Psoas muscle (tissue), 8 donors: ENCODE results near the gene PDCD1. TPM values are rescaled to one million over a fixed set of nuclear protein-coding genes. Genes with fewer than 3 reads are reported as not detected.

Experiments used
- ATAC-seq, 4 donors: fragments of 200-7000 bp; cut with Tn5 transposase; one replicate each; pipeline ENCODE4 v1.9.1; 2020; ENCODE audit warnings: moderate library complexity in 3 of 4, mild to moderate bottlenecking in 2 of 4
- DNase-seq, 2 donors: peaks; one replicate each; pipeline ENCODE4 v3.0.0-alpha.2; 2020
- H3K27ac ChIP-seq: fragments of 200-600 bp; one replicate; pipeline ENCODE4 v1.8.0; 2022
- H3K27me3 ChIP-seq, 3 donors: fragments of 200-600 bp in 1 of 3; one replicate each; pipeline versions ENCODE4 v1.6.1 to v1.8.0; 2013 to 2022; ENCODE audit warnings: low read length in 2 of 3, mild to moderate bottlenecking in 2 of 3, moderate library complexity in 1 of 3; ENCODE audit not compliant: insufficient read depth in 3 of 3
- H3K36me3 ChIP-seq, 2 donors: fragments of 200-600 bp in 1 of 2; one replicate each; pipeline versions ENCODE4 v1.6.1 to v1.8.0; 2013 to 2022; ENCODE audit warnings: low read depth in 1 of 2, mild to moderate bottlenecking in 1 of 2, moderate library complexity in 1 of 2; ENCODE audit not compliant: insufficient read depth in 1 of 2
- H3K4me1 ChIP-seq: fragments of 200-600 bp; one replicate; pipeline ENCODE4 v1.8.0; 2022
- H3K4me3 ChIP-seq: fragments of 200-600 bp; one replicate; pipeline ENCODE4 v1.8.0; 2022; ENCODE audit warnings: mild to moderate bottlenecking
- H3K9me3 ChIP-seq: fragments of 200-600 bp; one replicate; pipeline ENCODE4 v1.8.0; 2022
- CTCF ChIP-seq: fragments of 200-600 bp; IDR thresholded peaks from one replicate; pipeline ENCODE4 v1.8.0; 2022; ENCODE audit warnings: antibody characterized with exemption
- WGBS, 3 donors: extraction: QIAGEN DNeasy Blood & Tissue Kit; methylation state at CpG; one replicate each; pipeline versions ENCODE4 v1.1.6 to v1.1.7; 2013; 5-methylcytosine and 5-hydroxymethylcytosine counted together
- intact Hi-C, 2 donors: fragments of 100-400 bp; cut with DNase I; formaldehyde crosslinking; loops; one replicate each; pipeline versions ENCODE4 v1.11.0 to v1.14.2; 2022
- polyA plus RNA-seq, 3 donors: library from polyadenylated mRNA; stranded (reverse); fragments of 200-250 nt; gene quantifications; one replicate each; pipeline ENCODE4 v1.2.3, GENCODE V29; 2013
- total RNA-seq, 4 donors: library from RNA; stranded (reverse); fragmentation: NEBNext Ultra II Directional in 2 of 4; extraction: Animal tissue kit (Norgen Biotek cat#: 25700) in 2 of 4; gene quantifications; one replicate each; pipeline versions ENCODE4 v1.2.1 to v1.2.4, GENCODE V29; 2021 to 2023
- donor health status: healthy with polysubstance abuse.
- donor health status: DM: no; HTN: no; CAD: no; lungs with moderate emphysema.
- donor health status: Bipolar disorder and iron deficiency.
- donor health status: healthy.
- donor health status: DM: yes; HTN: yes; CAD: no.
- donor health status: DM: no; HTN: no; CAD: no.
- donor health status: DM: no; HTN: no; CAD: no.
- donor health status: DM: yes; HTN: yes; CAD: no.

The PDCD1 gene
- total and polyA plus RNA-seq, 7 donors, result 0.03 to 0.30 (median 0.06) TPM; not detected in 2

- Histone ChIP-seq H3K4me3 (no peak overlapping the region), H3K27me3 (peaks cover 0 to 46% (median 5%) of the 10 kb centered on the region in 3 donors), H3K27ac (no peak overlapping the region), H3K36me3 (no peaks in the 10 kb centered on the region), H3K4me1 (no peaks in the 10 kb centered on the region), H3K9me3 (no peaks in the 10 kb centered on the region)
- intact Hi-C loops, result no loop called here
- no peak for TF ChIP-seq CTCF
- WGBS, 3 donors, result 78 to 92% (median 82%) methylated on average over 32 to 48 of the region's 48 CpGs
- ATAC-seq (no peak), DNase-seq (no peak)
Measured at GRCh38 chr2:241902357-241902991, 43.8 kb upstream of the PDCD1 start.

- WGBS, 3 donors, result 74 to 87% (median 74%) methylated on average over 52 to 54 of the region's 54 CpGs
- no peak for TF ChIP-seq CTCF
- no peaks in the 10 kb centered on the region for H3K36me3 ChIP-seq
- peaks cover 0 to 46% (median 5%) of the 10 kb centered on the region in 3 donors for H3K27me3 ChIP-seq
- H3K4me1 ChIP-seq, result no peaks in the 10 kb centered on the region
- no peak for DNase-seq
- ATAC-seq, result no peak
- H3K9me3 ChIP-seq, result no peaks in the 10 kb centered on the region
- intact Hi-C loops, result no loop called here
- H3K27ac ChIP-seq, result no peak overlapping the region
- no peak overlapping the region for H3K4me3 ChIP-seq
Measured at GRCh38 chr2:241901500-241902351, 43.0 kb upstream of the PDCD1 start.

- TF ChIP-seq CTCF, result no peak
- ATAC-seq (no peak), DNase-seq (no peak)
- intact Hi-C loops, result no loop called here
- Histone ChIP-seq H3K4me1 (no peaks in the 10 kb centered on the region), H3K27me3 (peaks cover 0 to 46% (median 5%) of the 10 kb centered on the region in 3 donors), H3K36me3 (no peaks in the 10 kb centered on the region), H3K27ac (no peak overlapping the region), H3K9me3 (no peaks in the 10 kb centered on the region), H3K4me3 (no peak overlapping the region)
- WGBS, 3 donors, result 81 to 91% (median 85%) methylated on average over 21 of the region's 21 CpGs
Measured at GRCh38 chr2:241901018-241901380, 42.3 kb upstream of the PDCD1 start.

DNA sequence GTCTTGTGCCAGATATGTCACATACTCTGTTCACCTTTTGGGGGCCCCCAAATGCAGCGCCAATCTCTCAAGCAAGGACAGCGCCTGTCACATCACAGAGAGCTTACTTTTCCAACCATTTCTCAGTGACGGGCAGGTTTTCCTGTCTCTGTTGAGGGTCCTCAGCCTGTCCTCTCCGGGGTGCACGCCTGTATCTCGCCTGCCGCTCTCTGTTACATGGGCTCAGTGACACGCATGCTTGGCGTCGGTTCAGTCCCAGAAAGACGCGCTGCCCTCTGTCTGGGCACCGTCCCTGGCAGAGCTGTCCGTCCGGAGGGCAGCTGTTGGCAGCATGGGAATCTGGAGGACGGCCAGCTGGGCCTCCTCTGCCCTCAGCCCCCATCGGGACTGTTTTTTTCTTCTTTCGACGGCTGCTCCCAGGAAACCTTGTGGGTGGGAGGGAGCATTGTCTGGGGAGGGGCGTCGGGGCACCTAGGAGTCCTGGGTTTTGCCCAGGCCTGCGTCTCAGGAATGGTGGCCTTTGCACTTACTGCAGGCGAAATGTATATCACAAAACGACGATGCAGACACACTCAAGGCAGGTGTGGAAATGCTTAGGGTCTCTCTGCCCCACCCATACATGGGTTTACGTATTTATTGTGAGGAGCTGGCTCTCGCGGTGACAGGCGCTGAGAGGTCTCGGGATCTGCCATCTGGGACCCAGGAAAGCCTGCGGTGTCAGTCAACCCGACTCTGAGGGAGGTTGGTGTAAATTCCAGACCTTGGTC lies 41.7 kb upstream of the PDCD1 start:
- no peaks in the 10 kb centered on the region for H3K9me3 ChIP-seq
- no peak overlapping the region for H3K27ac ChIP-seq
- DNase-seq, result no peak
- ATAC-seq, result peak; percentile 53 to 66 (median 58)
- intact Hi-C loops, result no loop called here
- 43 to 46% (median 43%) methylated on average over 32 of the region's 32 CpGs for WGBS, 3 donors
- peaks cover 0 to 46% (median 5%) of the 10 kb centered on the region in 3 donors for H3K27me3 ChIP-seq
- no peaks in the 10 kb centered on the region for H3K36me3 ChIP-seq
- TF ChIP-seq CTCF, result no peak
- H3K4me3 ChIP-seq, result no peak overlapping the region
- no peaks in the 10 kb centered on the region for H3K4me1 ChIP-seq
